Astrocyte (in vitro differentiated cells and primary cell): ENCODE measurements around the gene NPHP1.

Source experiments
- CTCF ChIP-seq: IDR thresholded peaks from 2 replicates; pipeline ENCODE4 v1.5.1; 2011; ENCODE audit warnings: low read depth, mild to moderate bottlenecking, inconsistent platforms, low read length, moderate library complexity; ENCODE audit not compliant: insufficient read depth
- EZH2 ChIP-seq: IDR thresholded peaks from 2 replicates; pipeline ENCODE4 v1.6.1; 2012; ENCODE audit warnings: mild to moderate bottlenecking, low read length, inconsistent platforms; ENCODE audit not compliant: insufficient read depth

- no peak for TF ChIP-seq CTCF
- no peak for TF ChIP-seq EZH2
Observed at GRCh38 chr2:110106642-110107041, 98.2 kb downstream of the NPHP1 start.
